WTC11 (cell line): ENCODE measurements around the gene BCL2L11.

Source experiments
- CREM ChIP-seq: sonication (generic); formaldehyde crosslinking; IDR thresholded peaks from 2 replicates; pipeline ENCODE4 v1.8.1; 2022; ENCODE audit warnings: mild to moderate bottlenecking, missing genetic modification reagents, moderate library complexity
- ESRRA ChIP-seq: sonication (generic); formaldehyde crosslinking; IDR thresholded peaks from 2 replicates; pipeline ENCODE4 v1.8.1; 2022; ENCODE audit warnings: mild to moderate bottlenecking, missing genetic modification reagents, borderline replicate concordance
- PRDM15 ChIP-seq: sonication (generic); formaldehyde crosslinking; IDR thresholded peaks from 2 replicates; pipeline ENCODE4 v1.8.0; 2022; ENCODE audit warnings: missing genetic modification reagents
- SP1 ChIP-seq: sonication (generic); formaldehyde crosslinking; conservative IDR thresholded peaks from 2 replicates; pipeline ENCODE4 v1.8.1; 2022; ENCODE audit warnings: missing genetic modification reagents
- TF ChIP-seq, protein P1 (sequence below): fragments of 200-600 bp; IDR thresholded peaks from 2 replicates; pipeline ENCODE4 v1.8.0; 2022; ENCODE audit warnings: antibody characterized with exemption

- no peak for TF ChIP-seq PRDM15 (CRISPR knock-in tag)
- no peak for TF ChIP-seq SP1
- no peak for TF ChIP-seq ESRRA (CRISPR knock-in tag)
- no peak for TF ChIP-seq CREM
- TF ChIP-seq, protein P1, sequence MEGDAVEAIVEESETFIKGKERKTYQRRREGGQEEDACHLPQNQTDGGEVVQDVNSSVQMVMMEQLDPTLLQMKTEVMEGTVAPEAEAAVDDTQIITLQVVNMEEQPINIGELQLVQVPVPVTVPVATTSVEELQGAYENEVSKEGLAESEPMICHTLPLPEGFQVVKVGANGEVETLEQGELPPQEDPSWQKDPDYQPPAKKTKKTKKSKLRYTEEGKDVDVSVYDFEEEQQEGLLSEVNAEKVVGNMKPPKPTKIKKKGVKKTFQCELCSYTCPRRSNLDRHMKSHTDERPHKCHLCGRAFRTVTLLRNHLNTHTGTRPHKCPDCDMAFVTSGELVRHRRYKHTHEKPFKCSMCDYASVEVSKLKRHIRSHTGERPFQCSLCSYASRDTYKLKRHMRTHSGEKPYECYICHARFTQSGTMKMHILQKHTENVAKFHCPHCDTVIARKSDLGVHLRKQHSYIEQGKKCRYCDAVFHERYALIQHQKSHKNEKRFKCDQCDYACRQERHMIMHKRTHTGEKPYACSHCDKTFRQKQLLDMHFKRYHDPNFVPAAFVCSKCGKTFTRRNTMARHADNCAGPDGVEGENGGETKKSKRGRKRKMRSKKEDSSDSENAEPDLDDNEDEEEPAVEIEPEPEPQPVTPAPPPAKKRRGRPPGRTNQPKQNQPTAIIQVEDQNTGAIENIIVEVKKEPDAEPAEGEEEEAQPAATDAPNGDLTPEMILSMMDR: no peak
Measured at GRCh38 chr2:111135910-111136297, 15.2 kb downstream of the BCL2L11 start.
